ENCODE measurements around the gene CASTOR1. TPM values are rescaled to one million over a fixed set of nuclear protein-coding genes. Genes with fewer than 3 reads are reported as not detected.

Gene CASTOR1
- total RNA-seq, 1 experiment from 2014 or later = 16.0 TPM

- no peaks in the 10 kb centered on the region for H3K9me3 Mint-ChIP-seq
- TF ChIP-seq CBFB (CRISPR knock-in tag; IDR thresholded peaks at IDR 0.05; ENCODE audit: low read depth) (no peak), ELF4 (CRISPR knock-in tag; IDR thresholded peaks at IDR 0.05; ENCODE audit: low read depth) (no peak), ZSCAN18 (CRISPR knock-in tag; IDR thresholded peaks at IDR 0.05) (no peak), ZNF317 (CRISPR knock-in tag; IDR thresholded peaks at IDR 0.05; ENCODE audit: borderline replicate concordance, low read depth) (no peak), JUN (CRISPR knock-in tag; IDR thresholded peaks at IDR 0.05) (no peak), AR (CRISPR knock-in tag; IDR thresholded peaks at IDR 0.05) (no peak), MXD4 (CRISPR knock-in tag; IDR thresholded peaks at IDR 0.05; ENCODE audit: borderline replicate concordance) (no peak), IRF2 (CRISPR knock-in tag; IDR thresholded peaks at IDR 0.05; ENCODE audit: borderline replicate concordance, low read depth) (no peak), OVOL2 (CRISPR knock-in tag; IDR thresholded peaks at IDR 0.05; ENCODE audit: borderline replicate concordance) (no peak), ZNF425 (CRISPR knock-in tag; conservative IDR thresholded peaks at IDR 0.05) (no peak), SOX15 (CRISPR knock-in tag; IDR thresholded peaks at IDR 0.05) (no peak), PRRX2 (CRISPR knock-in tag; IDR thresholded peaks at IDR 0.05) (no peak)
- TF ChIP-seq, protein P1, sequence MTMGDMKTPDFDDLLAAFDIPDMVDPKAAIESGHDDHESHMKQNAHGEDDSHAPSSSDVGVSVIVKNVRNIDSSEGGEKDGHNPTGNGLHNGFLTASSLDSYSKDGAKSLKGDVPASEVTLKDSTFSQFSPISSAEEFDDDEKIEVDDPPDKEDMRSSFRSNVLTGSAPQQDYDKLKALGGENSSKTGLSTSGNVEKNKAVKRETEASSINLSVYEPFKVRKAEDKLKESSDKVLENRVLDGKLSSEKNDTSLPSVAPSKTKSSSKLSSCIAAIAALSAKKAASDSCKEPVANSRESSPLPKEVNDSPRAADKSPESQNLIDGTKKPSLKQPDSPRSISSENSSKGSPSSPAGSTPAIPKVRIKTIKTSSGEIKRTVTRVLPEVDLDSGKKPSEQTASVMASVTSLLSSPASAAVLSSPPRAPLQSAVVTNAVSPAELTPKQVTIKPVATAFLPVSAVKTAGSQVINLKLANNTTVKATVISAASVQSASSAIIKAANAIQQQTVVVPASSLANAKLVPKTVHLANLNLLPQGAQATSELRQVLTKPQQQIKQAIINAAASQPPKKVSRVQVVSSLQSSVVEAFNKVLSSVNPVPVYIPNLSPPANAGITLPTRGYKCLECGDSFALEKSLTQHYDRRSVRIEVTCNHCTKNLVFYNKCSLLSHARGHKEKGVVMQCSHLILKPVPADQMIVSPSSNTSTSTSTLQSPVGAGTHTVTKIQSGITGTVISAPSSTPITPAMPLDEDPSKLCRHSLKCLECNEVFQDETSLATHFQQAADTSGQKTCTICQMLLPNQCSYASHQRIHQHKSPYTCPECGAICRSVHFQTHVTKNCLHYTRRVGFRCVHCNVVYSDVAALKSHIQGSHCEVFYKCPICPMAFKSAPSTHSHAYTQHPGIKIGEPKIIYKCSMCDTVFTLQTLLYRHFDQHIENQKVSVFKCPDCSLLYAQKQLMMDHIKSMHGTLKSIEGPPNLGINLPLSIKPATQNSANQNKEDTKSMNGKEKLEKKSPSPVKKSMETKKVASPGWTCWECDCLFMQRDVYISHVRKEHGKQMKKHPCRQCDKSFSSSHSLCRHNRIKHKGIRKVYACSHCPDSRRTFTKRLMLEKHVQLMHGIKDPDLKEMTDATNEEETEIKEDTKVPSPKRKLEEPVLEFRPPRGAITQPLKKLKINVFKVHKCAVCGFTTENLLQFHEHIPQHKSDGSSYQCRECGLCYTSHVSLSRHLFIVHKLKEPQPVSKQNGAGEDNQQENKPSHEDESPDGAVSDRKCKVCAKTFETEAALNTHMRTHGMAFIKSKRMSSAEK (CRISPR knock-in tag; IDR thresholded peaks at IDR 0.05; ENCODE audit: borderline replicate concordance) = no peak
- TF ChIP-seq, protein P2, sequence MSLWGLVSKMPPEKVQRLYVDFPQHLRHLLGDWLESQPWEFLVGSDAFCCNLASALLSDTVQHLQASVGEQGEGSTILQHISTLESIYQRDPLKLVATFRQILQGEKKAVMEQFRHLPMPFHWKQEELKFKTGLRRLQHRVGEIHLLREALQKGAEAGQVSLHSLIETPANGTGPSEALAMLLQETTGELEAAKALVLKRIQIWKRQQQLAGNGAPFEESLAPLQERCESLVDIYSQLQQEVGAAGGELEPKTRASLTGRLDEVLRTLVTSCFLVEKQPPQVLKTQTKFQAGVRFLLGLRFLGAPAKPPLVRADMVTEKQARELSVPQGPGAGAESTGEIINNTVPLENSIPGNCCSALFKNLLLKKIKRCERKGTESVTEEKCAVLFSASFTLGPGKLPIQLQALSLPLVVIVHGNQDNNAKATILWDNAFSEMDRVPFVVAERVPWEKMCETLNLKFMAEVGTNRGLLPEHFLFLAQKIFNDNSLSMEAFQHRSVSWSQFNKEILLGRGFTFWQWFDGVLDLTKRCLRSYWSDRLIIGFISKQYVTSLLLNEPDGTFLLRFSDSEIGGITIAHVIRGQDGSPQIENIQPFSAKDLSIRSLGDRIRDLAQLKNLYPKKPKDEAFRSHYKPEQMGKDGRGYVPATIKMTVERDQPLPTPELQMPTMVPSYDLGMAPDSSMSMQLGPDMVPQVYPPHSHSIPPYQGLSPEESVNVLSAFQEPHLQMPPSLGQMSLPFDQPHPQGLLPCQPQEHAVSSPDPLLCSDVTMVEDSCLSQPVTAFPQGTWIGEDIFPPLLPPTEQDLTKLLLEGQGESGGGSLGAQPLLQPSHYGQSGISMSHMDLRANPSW (CRISPR knock-in tag; conservative IDR thresholded peaks at IDR 0.05; ENCODE audit: low read depth) = no peak
- TF ChIP-seq, protein P3, sequence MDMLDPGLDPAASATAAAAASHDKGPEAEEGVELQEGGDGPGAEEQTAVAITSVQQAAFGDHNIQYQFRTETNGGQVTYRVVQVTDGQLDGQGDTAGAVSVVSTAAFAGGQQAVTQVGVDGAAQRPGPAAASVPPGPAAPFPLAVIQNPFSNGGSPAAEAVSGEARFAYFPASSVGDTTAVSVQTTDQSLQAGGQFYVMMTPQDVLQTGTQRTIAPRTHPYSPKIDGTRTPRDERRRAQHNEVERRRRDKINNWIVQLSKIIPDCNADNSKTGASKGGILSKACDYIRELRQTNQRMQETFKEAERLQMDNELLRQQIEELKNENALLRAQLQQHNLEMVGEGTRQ (CRISPR knock-in tag; IDR thresholded peaks at IDR 0.05) = no peak
- H3K27ac Mint-ChIP-seq = no peak overlapping the region
- H3K4me3 Mint-ChIP-seq = no peak overlapping the region
- no peaks in the 10 kb centered on the region for H3K27me3 Mint-ChIP-seq (ENCODE audit: low read depth)
- no peak for DNase-seq (ENCODE audit: low spot score)
- no peak for ATAC-seq
- H3K36me3 Mint-ChIP-seq = no peaks in the 10 kb centered on the region
- ChIA-PET CTCF (interaction anchor here (1.5 to 6.7 kb wide), 2 partner anchors 12 to 27 kb away, joined by 5 to 36 read pairs; partner anchors contain the start of genes CASTOR1 and TBC1D10A), POLR2A (no interaction called here)
- peaks cover 10% of the 10 kb centered on the region for H3K4me1 Mint-ChIP-seq
Observed at GRCh38 chr22:30314915-30315314, 25.6 kb upstream of the CASTOR1 start.
